GM12872 (cell line): ENCODE data around the gene CCSER2.

Source experiments
- TF ChIP-seq, protein P1 (sequence below): IDR thresholded peaks from 3 replicates; pipeline ENCODE4 v1.5.1; 2011; ENCODE audit warnings: low read depth, mild to moderate bottlenecking, low read length, moderate library complexity; ENCODE audit not compliant: insufficient read depth

Gene CCSER2, protein sequence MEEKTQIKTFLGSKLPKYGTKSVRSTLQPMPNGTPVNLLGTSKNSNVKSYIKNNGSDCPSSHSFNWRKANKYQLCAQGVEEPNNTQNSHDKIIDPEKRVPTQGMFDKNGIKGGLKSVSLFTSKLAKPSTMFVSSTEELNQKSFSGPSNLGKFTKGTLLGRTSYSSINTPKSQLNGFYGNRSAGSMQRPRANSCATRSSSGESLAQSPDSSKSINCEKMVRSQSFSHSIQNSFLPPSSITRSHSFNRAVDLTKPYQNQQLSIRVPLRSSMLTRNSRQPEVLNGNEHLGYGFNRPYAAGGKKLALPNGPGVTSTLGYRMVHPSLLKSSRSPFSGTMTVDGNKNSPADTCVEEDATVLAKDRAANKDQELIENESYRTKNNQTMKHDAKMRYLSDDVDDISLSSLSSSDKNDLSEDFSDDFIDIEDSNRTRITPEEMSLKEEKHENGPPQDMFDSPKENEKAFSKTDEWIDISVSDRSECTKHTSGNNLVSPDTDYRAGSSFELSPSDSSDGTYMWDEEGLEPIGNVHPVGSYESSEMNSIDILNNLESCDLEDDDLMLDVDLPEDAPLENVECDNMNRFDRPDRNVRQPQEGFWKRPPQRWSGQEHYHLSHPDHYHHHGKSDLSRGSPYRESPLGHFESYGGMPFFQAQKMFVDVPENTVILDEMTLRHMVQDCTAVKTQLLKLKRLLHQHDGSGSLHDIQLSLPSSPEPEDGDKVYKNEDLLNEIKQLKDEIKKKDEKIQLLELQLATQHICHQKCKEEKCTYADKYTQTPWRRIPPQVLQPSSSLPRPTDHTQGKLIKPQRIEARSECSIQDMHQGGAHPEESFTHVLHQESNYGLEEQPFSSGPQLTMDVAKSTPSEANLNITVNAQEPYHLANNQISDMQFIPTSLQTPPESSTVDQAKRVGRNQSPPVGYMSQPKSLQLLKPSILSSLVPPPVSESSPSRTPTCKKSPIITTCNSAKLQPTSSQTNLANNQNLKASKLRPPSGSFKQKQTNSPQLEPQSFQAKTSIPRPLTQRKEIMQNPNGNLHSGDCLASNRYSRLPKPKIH

DNA sequence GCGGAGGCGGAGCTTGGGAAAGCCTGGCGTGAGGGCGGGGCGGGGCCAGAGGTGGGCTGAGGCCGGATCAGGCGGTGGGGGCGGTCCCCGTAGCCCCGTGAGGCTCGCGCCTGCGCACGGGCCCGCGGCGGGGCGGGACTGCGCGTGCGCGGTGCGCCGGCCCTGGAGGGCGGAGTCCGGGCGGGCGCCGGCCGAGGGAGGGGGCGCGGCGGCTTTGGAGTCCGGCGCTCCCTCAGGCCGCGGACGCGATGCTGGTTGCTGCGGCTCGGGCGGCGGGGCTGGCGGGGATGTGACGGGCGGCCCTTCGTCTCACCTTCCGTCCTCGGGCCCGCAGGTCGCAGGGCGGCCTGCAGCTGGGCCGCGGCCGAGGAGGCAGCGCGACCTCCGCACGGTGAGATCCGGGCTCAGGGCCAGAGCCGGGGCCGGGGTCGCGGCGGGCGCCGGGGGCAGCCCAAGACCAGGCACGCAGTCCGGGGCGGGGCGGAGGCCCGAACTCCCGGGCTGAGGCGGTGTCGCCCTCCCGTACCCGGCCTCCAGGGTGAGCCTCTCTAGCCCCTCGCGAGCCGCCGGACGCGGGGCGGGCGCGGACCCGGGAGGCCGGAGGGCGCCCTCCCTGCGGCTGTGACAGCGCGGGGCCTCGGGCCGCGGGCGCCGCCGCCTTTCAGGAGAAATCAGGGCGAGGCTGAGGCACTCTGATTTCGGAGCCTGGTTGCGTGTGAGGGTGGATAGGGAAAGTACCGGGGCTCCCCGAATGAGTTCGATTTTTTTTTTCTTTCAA, at the start of gene CCSER2:
CCSER2 (plus strand) TSS at position 172 of the 778 bp plus-strand sequence. CDS start 42,464 bp downstream, outside the sequence.
- TF ChIP-seq, protein P1, sequence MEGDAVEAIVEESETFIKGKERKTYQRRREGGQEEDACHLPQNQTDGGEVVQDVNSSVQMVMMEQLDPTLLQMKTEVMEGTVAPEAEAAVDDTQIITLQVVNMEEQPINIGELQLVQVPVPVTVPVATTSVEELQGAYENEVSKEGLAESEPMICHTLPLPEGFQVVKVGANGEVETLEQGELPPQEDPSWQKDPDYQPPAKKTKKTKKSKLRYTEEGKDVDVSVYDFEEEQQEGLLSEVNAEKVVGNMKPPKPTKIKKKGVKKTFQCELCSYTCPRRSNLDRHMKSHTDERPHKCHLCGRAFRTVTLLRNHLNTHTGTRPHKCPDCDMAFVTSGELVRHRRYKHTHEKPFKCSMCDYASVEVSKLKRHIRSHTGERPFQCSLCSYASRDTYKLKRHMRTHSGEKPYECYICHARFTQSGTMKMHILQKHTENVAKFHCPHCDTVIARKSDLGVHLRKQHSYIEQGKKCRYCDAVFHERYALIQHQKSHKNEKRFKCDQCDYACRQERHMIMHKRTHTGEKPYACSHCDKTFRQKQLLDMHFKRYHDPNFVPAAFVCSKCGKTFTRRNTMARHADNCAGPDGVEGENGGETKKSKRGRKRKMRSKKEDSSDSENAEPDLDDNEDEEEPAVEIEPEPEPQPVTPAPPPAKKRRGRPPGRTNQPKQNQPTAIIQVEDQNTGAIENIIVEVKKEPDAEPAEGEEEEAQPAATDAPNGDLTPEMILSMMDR: no peak

DNA sequence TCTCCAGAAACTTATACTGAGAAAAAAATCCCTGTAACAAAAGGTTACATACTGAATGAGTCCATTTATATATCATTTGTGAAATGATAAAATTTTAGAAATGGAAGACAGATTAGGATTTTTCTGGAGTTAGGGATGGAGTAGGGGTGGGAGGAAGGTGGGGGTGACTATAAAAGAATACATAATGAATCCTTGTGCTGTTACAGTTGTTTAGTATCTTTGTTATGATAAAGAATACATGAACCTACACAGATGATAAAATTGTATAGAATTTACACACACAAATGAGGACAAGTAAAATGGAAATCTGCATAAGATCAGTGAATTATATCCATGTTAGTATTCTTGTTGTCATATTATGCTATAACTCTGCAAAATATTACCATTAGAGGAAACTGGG, 41.7 kb upstream of the CCSER2 start:
- TF ChIP-seq, protein P1: no peak

DNA sequence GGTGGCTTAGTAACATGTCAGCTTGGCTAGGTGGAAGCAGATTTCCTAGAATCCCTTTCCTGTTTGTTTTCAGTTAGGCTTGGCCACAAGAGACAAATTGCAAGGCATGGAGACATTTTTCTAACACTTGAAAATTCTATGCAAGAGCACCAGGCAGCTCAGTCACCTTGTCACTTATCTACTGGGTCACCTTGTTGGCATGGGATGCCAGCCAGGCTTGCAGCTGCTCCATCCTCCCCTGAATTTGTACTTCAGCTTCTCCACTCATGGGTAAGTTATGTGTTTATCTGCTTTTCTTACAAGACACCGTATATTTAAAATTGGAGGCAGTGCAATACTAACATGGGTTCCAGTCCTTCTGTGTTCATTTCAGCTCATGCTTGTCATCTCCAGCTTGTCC, 40.2 kb upstream of the CCSER2 start:
- TF ChIP-seq, protein P1: no peak

DNA sequence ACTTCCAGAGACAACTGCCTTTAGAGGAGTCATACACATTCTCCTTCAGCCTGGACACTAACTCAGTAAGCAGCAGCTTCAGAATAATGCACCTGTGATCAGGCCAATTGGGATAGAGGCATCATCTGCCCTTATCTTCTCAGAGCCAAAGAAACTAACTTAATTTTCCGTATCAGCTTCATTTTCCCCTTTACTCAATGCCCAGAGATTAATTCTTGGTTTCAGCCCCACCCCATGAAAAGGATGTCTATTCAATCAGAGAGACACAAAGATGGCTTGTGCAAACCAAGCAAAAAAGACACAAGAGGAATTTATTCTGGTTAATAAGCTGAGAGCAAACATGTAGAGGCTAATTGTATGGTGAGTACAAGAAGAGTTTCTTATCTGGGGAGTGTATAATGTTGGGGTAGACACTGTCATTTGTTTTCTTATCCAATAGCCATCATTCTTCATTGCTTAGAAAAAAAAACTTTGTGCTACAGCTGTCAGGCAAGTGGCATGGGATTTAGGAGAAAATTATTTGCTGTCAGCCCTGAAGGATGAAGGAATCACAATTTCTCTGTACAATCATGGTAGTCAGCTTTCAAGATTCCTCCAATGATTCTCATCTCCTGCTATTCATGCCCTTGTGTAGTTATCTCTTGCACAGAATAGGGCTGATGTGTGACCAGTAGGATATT, 38.7 kb upstream of the CCSER2 start:
- TF ChIP-seq, protein P1: no peak

DNA sequence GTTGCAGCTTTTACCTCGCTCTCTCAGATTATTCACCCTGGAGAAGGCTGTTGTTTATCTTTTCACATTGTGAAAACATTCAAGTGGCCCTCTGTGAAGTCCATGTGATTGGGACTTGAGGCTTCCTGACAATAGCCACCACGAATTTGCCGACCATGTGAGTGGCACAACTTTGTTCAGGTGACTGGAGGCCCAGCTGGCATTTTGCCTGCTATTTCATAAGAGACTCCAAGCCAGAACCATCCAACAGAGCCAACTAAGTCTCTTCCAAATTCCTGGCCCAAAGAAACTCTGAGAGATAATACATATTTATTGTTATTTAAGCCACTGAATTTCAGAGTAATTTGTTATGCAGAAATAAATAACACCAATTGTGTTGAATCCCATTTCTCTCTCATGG, 38.2 kb upstream of the CCSER2 start:
- TF ChIP-seq, protein P1: no peak

DNA sequence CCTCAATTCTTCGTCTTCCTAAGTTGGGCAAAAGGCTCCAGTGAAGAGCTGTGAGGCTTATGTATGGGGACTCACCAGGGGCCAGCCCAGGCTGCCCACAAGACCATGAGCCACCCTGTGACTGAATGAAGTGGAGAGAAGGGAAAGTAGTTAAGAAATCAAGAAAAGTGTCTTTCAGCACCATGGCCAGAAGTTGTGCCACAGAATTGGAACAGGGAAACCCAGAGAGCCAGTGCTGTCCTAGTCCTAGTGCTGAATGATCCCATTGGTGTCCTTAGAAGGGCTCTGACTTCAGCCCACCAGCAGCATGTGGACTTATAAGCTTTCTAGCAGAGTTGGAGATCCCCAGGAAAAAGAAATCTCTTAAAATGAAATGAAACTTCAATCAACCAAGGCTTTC, 37.0 kb upstream of the CCSER2 start:
- TF ChIP-seq, protein P1: no peak
